Esophagus squamous epithelium (tissue), 5 donors: ENCODE results near the gene SLC17A2. TPM values are rescaled to one million over a fixed set of nuclear protein-coding genes. Genes with fewer than 3 reads are reported as not detected.
"Not testable (repeated sequence)": the region's sequence is repeated elsewhere in the genome, so short reads cannot be mapped to it uniquely, and the experiment has no call there.

Source experiments
- DNase-seq: peaks from one replicate; lab custom pipeline; 2025; lab: John Stamatoyannopoulos, UW
- H3K27ac ChIP-seq, 4 donors: fragments of 200-600 bp; sonication (generic); one replicate each; pipeline ENCODE4 v1.5.1; 2016 to 2019; ENCODE audit warnings: mild to moderate bottlenecking in 1 of 4
- H3K27me3 ChIP-seq, 4 donors: fragments of 200-600 bp; sonication (generic); 1 replicate in 3 of 4; 2 replicates in 1 of 4; pipeline versions ENCODE4 v1.5.1 to v1.6.0; 2017 to 2021; ENCODE audit warnings: antibody characterized with exemption in 1 of 4
- H3K36me3 ChIP-seq, 3 donors: fragments of 200-600 bp; sonication (generic); one replicate each; pipeline ENCODE4 v1.5.1; 2016 to 2019
- H3K4me1 ChIP-seq, 3 donors: fragments of 200-600 bp; sonication (generic); one replicate each; pipeline ENCODE4 v1.5.1; 2017 to 2019
- H3K4me3 ChIP-seq, 4 donors: fragments of 200-600 bp; sonication (generic); 1 replicate in 3 of 4; 2 replicates in 1 of 4; pipeline ENCODE4 v1.5.1; 2016 to 2019; ENCODE audit warnings: mild to moderate bottlenecking in 2 of 4, moderate library complexity in 1 of 4
- H3K9me3 ChIP-seq, 3 donors: fragments of 200-600 bp; sonication (generic); one replicate each; pipeline ENCODE4 v1.5.1; 2016 to 2019
- POLR2A ChIP-seq, 4 donors: fragments of 450-650 bp; IDR thresholded peaks; one replicate each; pipeline ENCODE4 v1.6.1; 2017; ENCODE audit warnings: antibody characterized with exemption in 4 of 4, mild to moderate bottlenecking in 4 of 4, moderate library complexity in 3 of 4
- WGBS, 2 donors: methylation state at CpG; one replicate each; pipeline ENCODE4 v1.1.5; 2018; 5-methylcytosine and 5-hydroxymethylcytosine counted together
- intact Hi-C: fragments of 100-400 bp; cut with DNase I; formaldehyde crosslinking; loops from one replicate; pipeline ENCODE4 v1.15.0; 2022
- total RNA-seq, 4 donors: library from RNA; depleted of rRNA; stranded (reverse); fragments of >200 nt; gene quantifications; one replicate each; pipeline ENCODE4 v1.1.0, GENCODE V29; 2016
- TF ChIP-seq, protein P1 (sequence below), 6 experiments: fragments of 450-650 bp in 4 of 6; fragments of 200-600 bp in 2 of 6; sonication (generic) in 2 of 6; IDR thresholded peaks; one replicate each; pipeline ENCODE4 v1.5.1; 2016 to 2019; ENCODE audit warnings: antibody characterized with exemption in 6 of 6, mild to moderate bottlenecking in 4 of 6, moderate library complexity in 4 of 6
- donor health status: DM: yes; HTN: yes; CAD: no.

Gene SLC17A2
- total RNA-seq, 4 donors from 2014 or later: not detected

GRCh38 chr6:25952535-25952934 is 22.0 kb upstream of the SLC17A2 start:
- Histone ChIP-seq H3K36me3 (no peaks in the 10 kb centered on the region), H3K4me3 (no peak overlapping the region), H3K4me1 (no peaks in the 10 kb centered on the region), H3K9me3 (no peaks in the 10 kb centered on the region), H3K27me3 (no peaks in the 10 kb centered on the region), H3K27ac (no peak overlapping the region)
- no peak for DNase-seq
- intact Hi-C loops: no loop called here
- WGBS, 2 donors: 90 to 95% methylated on average over 2 of the region's 2 CpGs
- no peak for TF ChIP-seq POLR2A (IDR thresholded peaks at IDR 0.05)
- TF ChIP-seq, protein P1, sequence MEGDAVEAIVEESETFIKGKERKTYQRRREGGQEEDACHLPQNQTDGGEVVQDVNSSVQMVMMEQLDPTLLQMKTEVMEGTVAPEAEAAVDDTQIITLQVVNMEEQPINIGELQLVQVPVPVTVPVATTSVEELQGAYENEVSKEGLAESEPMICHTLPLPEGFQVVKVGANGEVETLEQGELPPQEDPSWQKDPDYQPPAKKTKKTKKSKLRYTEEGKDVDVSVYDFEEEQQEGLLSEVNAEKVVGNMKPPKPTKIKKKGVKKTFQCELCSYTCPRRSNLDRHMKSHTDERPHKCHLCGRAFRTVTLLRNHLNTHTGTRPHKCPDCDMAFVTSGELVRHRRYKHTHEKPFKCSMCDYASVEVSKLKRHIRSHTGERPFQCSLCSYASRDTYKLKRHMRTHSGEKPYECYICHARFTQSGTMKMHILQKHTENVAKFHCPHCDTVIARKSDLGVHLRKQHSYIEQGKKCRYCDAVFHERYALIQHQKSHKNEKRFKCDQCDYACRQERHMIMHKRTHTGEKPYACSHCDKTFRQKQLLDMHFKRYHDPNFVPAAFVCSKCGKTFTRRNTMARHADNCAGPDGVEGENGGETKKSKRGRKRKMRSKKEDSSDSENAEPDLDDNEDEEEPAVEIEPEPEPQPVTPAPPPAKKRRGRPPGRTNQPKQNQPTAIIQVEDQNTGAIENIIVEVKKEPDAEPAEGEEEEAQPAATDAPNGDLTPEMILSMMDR (IDR thresholded peaks at IDR 0.05): no peak

GRCh38 chr6:25951296-25952032 is 21.0 kb upstream of the SLC17A2 start:
- no peaks in the 10 kb centered on the region for H3K36me3 ChIP-seq
- 86 to 90% methylated on average over 7 of the region's 7 CpGs for WGBS, 2 donors
- H3K4me3 ChIP-seq: no peak overlapping the region
- H3K9me3 ChIP-seq: no peaks in the 10 kb centered on the region
- TF ChIP-seq, protein P1 (IDR thresholded peaks at IDR 0.05): no peak
- no peak for TF ChIP-seq POLR2A (IDR thresholded peaks at IDR 0.05)
- no peak overlapping the region for H3K27ac ChIP-seq
- no peak for DNase-seq
- H3K27me3 ChIP-seq: no peaks in the 10 kb centered on the region
- intact Hi-C loops: no loop called here
- H3K4me1 ChIP-seq: no peaks in the 10 kb centered on the region

GRCh38 chr6:25950297-25950696 is 19.8 kb upstream of the SLC17A2 start:
- H3K9me3 ChIP-seq: no peaks in the 10 kb centered on the region
- WGBS, 2 donors: 43 to 64% methylated on average over 4 of the region's 4 CpGs
- intact Hi-C loops: no loop called here
- no peak overlapping the region for H3K4me3 ChIP-seq
- no peaks in the 10 kb centered on the region for H3K4me1 ChIP-seq
- H3K27me3 ChIP-seq: no peaks in the 10 kb centered on the region
- no peaks in the 10 kb centered on the region for H3K36me3 ChIP-seq
- TF ChIP-seq POLR2A (IDR thresholded peaks at IDR 0.05): no peak
- TF ChIP-seq, protein P1 (IDR thresholded peaks at IDR 0.05): no peak
- no peak for DNase-seq
- H3K27ac ChIP-seq: no peak overlapping the region

DNA sequence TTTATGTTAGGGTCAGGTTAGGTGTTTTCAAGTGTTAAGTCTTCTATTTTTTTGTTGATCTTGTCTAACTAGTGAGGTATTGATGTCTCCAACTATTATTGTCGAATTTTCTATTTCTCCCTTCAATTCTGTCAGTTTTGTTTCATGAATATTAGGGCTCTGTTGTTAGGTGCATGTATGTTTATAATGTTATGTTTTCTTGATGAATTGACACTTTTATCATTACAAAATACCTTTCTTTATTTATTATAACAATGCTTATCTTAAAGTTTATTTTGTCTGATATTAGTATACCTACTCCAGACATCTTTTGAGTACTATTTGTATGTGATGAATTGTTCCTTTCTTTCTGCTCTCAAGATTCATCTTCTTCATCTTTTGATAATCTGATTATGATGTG is 19.2 kb upstream of the SLC17A2 start:
- DNase-seq: no peak
- no peaks in the 10 kb centered on the region for H3K9me3 ChIP-seq
- no peaks in the 10 kb centered on the region for H3K4me1 ChIP-seq
- intact Hi-C loops: no loop called here
- H3K36me3 ChIP-seq: no peaks in the 10 kb centered on the region
- no peaks in the 10 kb centered on the region for H3K27me3 ChIP-seq
- H3K4me3 ChIP-seq: no peak overlapping the region
- TF ChIP-seq, protein P1 (IDR thresholded peaks at IDR 0.05): no peak
- TF ChIP-seq POLR2A (IDR thresholded peaks at IDR 0.05): no peak
- H3K27ac ChIP-seq: no peak overlapping the region
- 78 to 85% methylated on average over 1 of the region's 1 CpG for WGBS, 2 donors

GRCh38 chr6:25947492-25947891 is 17.0 kb upstream of the SLC17A2 start:
- H3K4me1 ChIP-seq, DNase-seq, H3K27me3 ChIP-seq, H3K27ac ChIP-seq, H3K9me3 ChIP-seq, H3K36me3 ChIP-seq, H3K4me3 ChIP-seq, intact Hi-C loops: not testable (repeated sequence)
- WGBS, 2 donors: 90 to 91% methylated on average over 3 of the region's 3 CpGs
